Endothelial cell of umbilical vein (primary cell): ENCODE results near the gene STRN. TPM values are rescaled to one million over a fixed set of nuclear protein-coding genes. Genes with fewer than 3 reads are reported as not detected.

Experiments
- BruUV-seq: library from RNA; stranded (reverse); fragments of 400-500 nt; replicated peaks from 2 replicates; lab custom pipeline; 2021; lab: Mats Ljungman, UMichigan
- CTCF ChIA-PET: fragments of 300-600, 350-600 bp; sonication (Branson Sonifier 250); formaldehyde crosslinking; loops from one replicate; lab custom pipeline; 2021; ENCODE audit warnings: antibody characterized with exemption, inconsistent platforms; lab: Charles Lee
- POLR2A ChIA-PET: fragments of 300-600, 350-600 bp; sonication (Branson Sonifier 250); formaldehyde crosslinking; loops from one replicate; lab custom pipeline; 2021; ENCODE audit warnings: antibody characterized with exemption, inconsistent platforms; lab: Charles Lee
- DNase-seq: peaks from one replicate; pipeline ENCODE4 v3.0.0-alpha.2; 2011; ENCODE audit warnings: low read depth, low spot score
- FAIRE-seq: peaks from 2 replicates; lab custom pipeline; 2011; peaks lifted over from hg19 to GRCh38; lab: Jason Lieb, UNC
- H2AFZ ChIP-seq: 2 replicates; pipeline ENCODE4 v1.6.0; 2012; ENCODE audit warnings: low read depth, low read length, control low read depth, inconsistent platforms
- H3K27ac ChIP-seq: 2 replicates; pipeline ENCODE4 v1.5.1; 2011; ENCODE audit warnings: low read depth, mild to moderate bottlenecking, control low read depth, low read length, moderate library complexity; ENCODE audit not compliant: insufficient read depth
- H3K27me3 ChIP-seq, 2 experiments: 2 replicates each; pipeline versions ENCODE4 v1.6.0 to v1.6.1; 2011; ENCODE audit warnings: low read length in 2 of 2, mixed read lengths in 1 of 2; ENCODE audit not compliant: control insufficient read depth in 2 of 2, insufficient read depth in 2 of 2
- H3K36me3 ChIP-seq, 2 experiments: 2 replicates in 1 of 2; 3 replicates in 1 of 2; pipeline ENCODE4 v1.5.1; 2011; ENCODE audit warnings: low read length in 2 of 2, mild to moderate bottlenecking in 1 of 2, moderate library complexity in 1 of 2; ENCODE audit not compliant: control insufficient read depth in 2 of 2, insufficient read depth in 2 of 2; ENCODE audit errors: extremely low read depth in 1 of 2
- H3K4me1 ChIP-seq: 3 replicates; pipeline ENCODE4 v1.5.1; 2011; ENCODE audit warnings: mild to moderate bottlenecking, low read length; ENCODE audit not compliant: control insufficient read depth, insufficient read depth; ENCODE audit errors: extremely low read depth
- H3K4me2 ChIP-seq: 2 replicates; pipeline ENCODE4 v1.6.1; 2011; ENCODE audit warnings: low read length, control low read depth, mixed read lengths; ENCODE audit not compliant: insufficient read depth
- H3K4me3 ChIP-seq, 3 experiments: fragments of 200-600 bp in 1 of 3; sonication (generic), shearing (Covaris generic) in 1 of 3; replicated peaks in 1 of 3; 2 replicates each; pipeline ENCODE4 v1.5.1; 2011 to 2016; ENCODE audit warnings: control low read depth in 3 of 3, low read length in 3 of 3, mild to moderate bottlenecking in 2 of 3, inconsistent platforms in 1 of 3, low read depth in 1 of 3, moderate library complexity in 1 of 3; ENCODE audit not compliant: insufficient read depth in 1 of 3
- H3K79me2 ChIP-seq: 2 replicates; pipeline ENCODE4 v1.6.0; 2012; ENCODE audit warnings: low read length, inconsistent platforms; ENCODE audit not compliant: control insufficient read depth, insufficient read depth
- H3K9ac ChIP-seq: replicated peaks from 2 replicates; pipeline ENCODE3; 2011; ENCODE audit warnings: low read length, control low read depth; ENCODE audit not compliant: insufficient read depth; ENCODE audit errors: extremely low read depth
- H3K9me1 ChIP-seq: replicated peaks from 3 replicates; pipeline ENCODE4 v1.6.0; 2011; ENCODE audit warnings: mild to moderate bottlenecking, low read length; ENCODE audit not compliant: control insufficient read depth, insufficient read depth; ENCODE audit errors: extremely low read depth
- H3K9me3 ChIP-seq: replicated peaks from 2 replicates; pipeline ENCODE4 v1.5.1; 2012; ENCODE audit warnings: low read length, inconsistent platforms; ENCODE audit not compliant: control insufficient read depth, insufficient read depth
- H4K20me1 ChIP-seq: replicated peaks from 2 replicates; pipeline ENCODE3; 2011; ENCODE audit warnings: mild to moderate bottlenecking, low read length; ENCODE audit not compliant: control insufficient read depth, insufficient read depth; ENCODE audit errors: extremely low read depth
- EZH2 ChIP-seq: IDR thresholded peaks from 2 replicates; pipeline ENCODE4 v1.6.1; 2012; ENCODE audit warnings: borderline replicate concordance, low read depth, mild to moderate bottlenecking, moderate library complexity, low read length, inconsistent platforms; ENCODE audit not compliant: severe bottlenecking
- GATA2 ChIP-seq: IDR thresholded peaks from 2 replicates; pipeline ENCODE4 v1.7.0; 2011; ENCODE audit warnings: low read depth, mild to moderate bottlenecking, moderate library complexity, mixed read lengths, low read length; ENCODE audit not compliant: insufficient read length, insufficient read depth
- dilution Hi-C: fragments of 300-500 bp; cut with MboI; formaldehyde crosslinking; loops from one replicate; pipeline ENCODE4 v1.15.0; 2019; ENCODE audit warnings: low sequenced_read_pairs; ENCODE audit not compliant: extremely low pct_ligation_motif_present
- intact Hi-C: fragments of 100-400 bp; cut with micrococcal nuclease; formaldehyde crosslinking; loops from one replicate; pipeline ENCODE4 v1.10.0; 2022
- polyA plus RNA-seq, 4 experiments: library from polyadenylated mRNA; depleted of rRNA in 3 of 4; stranded (reverse) in 3 of 4; unstranded in 1 of 4; fragments of >200 nt; gene quantifications; 2 replicates each; pipeline versions ENCODE4 v1.2.1 to v1.2.3, GENCODE V29; 2011 to 2012; ENCODE audit warnings: missing spikeins in 1 of 4
- total RNA-seq: library from RNA; stranded (reverse); gene quantifications from 2 replicates; pipeline ENCODE4 v1.2.3, GENCODE V29; 2021
- TF ChIP-seq, protein P1 (sequence below), 2 donors: IDR thresholded peaks; 1 replicate in 1 of 2; 2 replicates in 1 of 2; pipeline ENCODE4 v1.5.1; 2011; ENCODE audit warnings: low read length in 2 of 2, mild to moderate bottlenecking in 2 of 2, moderate library complexity in 2 of 2, control low read depth in 1 of 2, inconsistent platforms in 1 of 2, low read depth in 1 of 2; ENCODE audit not compliant: insufficient read depth in 1 of 2; ENCODE audit errors: extremely low read depth in 1 of 2

STRN gene
- total and polyA plus RNA-seq, 2 donors (not counting 3 experiments of a cell fraction or from before 2014, with no cell fraction given) = 6.7 to 33.4 TPM

DNA sequence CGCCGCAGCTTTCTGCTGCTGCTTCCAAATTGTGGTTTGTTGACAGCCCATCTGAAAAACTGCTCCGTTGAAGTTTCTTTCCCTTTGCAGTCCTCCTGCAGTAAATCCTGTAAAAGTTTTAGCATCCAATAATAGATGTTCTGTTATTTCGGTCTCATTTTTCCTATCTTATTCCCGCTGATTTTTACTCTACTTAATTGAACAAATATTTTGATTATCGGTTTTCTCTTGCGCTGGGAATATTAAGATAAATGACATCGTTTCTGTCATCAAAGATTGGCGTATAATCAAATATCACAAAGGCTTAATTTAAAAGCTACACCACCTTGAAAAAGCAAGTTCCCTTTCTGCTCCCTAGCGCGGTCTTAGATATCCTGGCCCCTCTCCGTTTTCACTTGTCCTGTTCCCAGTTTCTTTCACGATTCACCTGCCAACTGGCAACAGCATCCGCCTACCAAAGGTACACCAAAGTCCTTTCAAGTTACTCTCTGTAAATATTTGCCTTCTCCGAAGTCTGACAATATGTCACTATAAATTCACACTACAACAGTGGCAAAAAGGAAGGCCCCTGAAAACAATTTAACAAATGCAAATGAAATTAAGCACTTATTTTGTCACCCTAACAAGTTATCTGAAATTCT lies 1.0 kb upstream of the STRN start:
- ChIA-PET CTCF (interaction anchor here (0.8 to 1.6 kb wide), 6 partner anchors 17 to 182 kb away, joined by 3 to 4 read pairs (median 3); no protein-coding TSS in a partner anchor), POLR2A (interaction anchor here (0.5 kb wide), 1 partner anchor 83 kb away, joined by 8 read pairs; no protein-coding TSS in a partner anchor)
- Histone ChIP-seq H4K20me1 (no peaks in the 10 kb centered on the region), H3K9me1 (no peaks in the 10 kb centered on the region), H3K4me2 (peak overlapping the region; percentile 93), H3K9me3 (no peaks in the 10 kb centered on the region), H3K79me2 (peaks cover 32% of the 10 kb centered on the region), H3K9ac (peak overlapping the region; percentile 83), H3K27ac (peak overlapping the region; percentile 47), H3K27me3 (no peaks in the 10 kb centered on the region), H3K4me3 (peak overlapping the region; percentile 41 to 85 (median 49)), H3K36me3 (no peaks in the 10 kb centered on the region), H2AFZ (peak overlapping the region; percentile 98), H3K4me1 (peaks cover 19% of the 10 kb centered on the region)
- dilution Hi-C loops = no loop called here
- TF ChIP-seq GATA2 (no peak), EZH2 (no peak)
- TF ChIP-seq, protein P1, sequence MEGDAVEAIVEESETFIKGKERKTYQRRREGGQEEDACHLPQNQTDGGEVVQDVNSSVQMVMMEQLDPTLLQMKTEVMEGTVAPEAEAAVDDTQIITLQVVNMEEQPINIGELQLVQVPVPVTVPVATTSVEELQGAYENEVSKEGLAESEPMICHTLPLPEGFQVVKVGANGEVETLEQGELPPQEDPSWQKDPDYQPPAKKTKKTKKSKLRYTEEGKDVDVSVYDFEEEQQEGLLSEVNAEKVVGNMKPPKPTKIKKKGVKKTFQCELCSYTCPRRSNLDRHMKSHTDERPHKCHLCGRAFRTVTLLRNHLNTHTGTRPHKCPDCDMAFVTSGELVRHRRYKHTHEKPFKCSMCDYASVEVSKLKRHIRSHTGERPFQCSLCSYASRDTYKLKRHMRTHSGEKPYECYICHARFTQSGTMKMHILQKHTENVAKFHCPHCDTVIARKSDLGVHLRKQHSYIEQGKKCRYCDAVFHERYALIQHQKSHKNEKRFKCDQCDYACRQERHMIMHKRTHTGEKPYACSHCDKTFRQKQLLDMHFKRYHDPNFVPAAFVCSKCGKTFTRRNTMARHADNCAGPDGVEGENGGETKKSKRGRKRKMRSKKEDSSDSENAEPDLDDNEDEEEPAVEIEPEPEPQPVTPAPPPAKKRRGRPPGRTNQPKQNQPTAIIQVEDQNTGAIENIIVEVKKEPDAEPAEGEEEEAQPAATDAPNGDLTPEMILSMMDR (IDR thresholded peaks at IDR 0.05; ENCODE audit: extremely low read depth in 1 of 2, insufficient read depth in 1 of 2, low read depth in 1 of 2, low read length in 2 of 2) = no peak
- intact Hi-C loops = loop anchor here (2.0 to 5.0 kb wide), 3 partner anchors 37 to 115 kb away; partner anchors contain the start of genes GPATCH11 and HEATR5B
- BruUV-seq = no TSS peak
- FAIRE-seq = peak; percentile 24
- DNase-seq = no peak
